ENCODE results near the gene CFTR.

The CFTR gene

DNA sequence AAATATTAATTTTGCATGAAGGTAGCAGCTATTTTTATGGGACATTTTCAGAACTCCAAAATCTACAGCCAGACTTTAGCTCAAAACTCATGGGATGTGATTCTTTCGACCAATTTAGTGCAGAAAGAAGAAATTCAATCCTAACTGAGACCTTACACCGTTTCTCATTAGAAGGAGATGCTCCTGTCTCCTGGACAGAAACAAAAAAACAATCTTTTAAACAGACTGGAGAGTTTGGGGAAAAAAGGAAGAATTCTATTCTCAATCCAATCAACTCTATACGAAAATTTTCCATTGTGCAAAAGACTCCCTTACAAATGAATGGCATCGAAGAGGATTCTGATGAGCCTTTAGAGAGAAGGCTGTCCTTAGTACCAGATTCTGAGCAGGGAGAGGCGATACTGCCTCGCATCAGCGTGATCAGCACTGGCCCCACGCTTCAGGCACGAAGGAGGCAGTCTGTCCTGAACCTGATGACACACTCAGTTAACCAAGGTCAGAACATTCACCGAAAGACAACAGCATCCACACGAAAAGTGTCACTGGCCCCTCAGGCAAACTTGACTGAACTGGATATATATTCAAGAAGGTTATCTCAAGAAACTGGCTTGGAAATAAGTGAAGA, 112.3 kb downstream of the CFTR start:
- no peak for DNase-seq

DNA sequence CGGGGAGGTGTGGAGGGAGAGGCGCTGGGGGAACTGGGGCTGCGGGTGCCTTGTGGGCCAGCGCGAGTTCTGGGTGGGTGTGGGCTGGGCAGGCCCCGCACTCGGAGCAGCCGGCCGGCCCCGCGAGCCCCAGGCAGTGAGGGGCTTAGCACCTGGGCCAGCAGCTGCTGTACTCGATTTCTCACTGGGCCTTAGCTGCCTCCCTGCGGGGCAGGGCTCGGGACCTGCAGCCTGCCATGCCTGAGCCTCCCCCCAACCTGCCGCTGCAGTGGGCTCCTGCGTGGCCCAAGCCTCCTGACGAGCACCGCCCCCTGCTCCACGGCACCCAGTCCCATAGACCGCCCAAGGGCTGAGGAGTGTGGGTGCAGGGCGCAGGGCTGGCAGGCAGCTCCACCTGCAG, 116.3 kb downstream of the CFTR start:
- DNase-seq, result no peak

DNA sequence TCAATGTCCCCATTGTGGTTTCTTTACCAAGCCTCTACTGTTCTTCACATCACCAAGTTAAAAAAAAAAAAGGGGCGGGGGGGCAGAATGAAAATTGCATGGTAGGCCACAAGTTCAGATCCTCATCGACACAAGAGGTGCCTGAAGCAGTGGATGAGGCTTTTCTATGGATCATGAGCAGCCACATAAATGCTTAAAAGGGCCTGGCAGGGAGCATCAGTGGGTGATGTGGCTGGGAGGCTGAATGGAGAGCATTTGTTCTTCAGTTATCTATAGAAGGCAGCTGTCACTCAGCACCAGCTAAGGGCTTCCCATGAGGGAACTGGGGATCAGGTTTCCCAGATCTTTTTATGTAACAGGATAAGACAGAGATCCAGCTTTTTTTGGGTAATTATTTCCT, 117.9 kb downstream of the CFTR start:
- DNase-seq, result no peak

DNA sequence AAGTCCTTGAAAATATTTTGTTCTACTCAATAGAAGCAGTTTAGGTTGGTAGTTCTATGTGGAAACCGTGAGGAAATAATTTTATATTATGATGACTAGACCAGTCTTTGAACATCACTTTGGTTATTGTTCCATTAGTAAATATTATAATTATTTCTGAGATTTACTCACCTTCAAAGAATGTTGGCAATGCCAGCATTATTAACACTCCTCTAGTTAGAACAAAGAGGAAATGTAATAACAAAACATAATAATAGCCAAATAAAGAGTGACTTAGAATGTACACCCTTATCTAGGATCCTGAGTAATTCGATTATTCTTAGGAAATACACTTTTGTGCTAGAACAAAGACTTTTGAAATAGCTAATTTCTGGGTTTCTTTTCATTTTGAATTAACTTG, 121.1 kb downstream of the CFTR start:
- no peak for DNase-seq

DNA sequence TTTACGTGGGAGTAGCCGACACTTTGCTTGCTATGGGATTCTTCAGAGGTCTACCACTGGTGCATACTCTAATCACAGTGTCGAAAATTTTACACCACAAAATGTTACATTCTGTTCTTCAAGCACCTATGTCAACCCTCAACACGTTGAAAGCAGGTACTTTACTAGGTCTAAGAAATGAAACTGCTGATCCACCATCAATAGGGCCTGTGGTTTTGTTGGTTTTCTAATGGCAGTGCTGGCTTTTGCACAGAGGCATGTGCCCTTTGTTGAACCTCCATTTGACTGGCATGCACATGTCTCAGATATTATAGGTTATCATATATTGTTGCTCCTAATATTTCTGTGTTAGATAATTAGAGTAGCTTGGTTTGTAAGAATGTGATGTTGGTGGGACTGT, 123.8 kb downstream of the CFTR start:
- DNase-seq, result no peak

DNA sequence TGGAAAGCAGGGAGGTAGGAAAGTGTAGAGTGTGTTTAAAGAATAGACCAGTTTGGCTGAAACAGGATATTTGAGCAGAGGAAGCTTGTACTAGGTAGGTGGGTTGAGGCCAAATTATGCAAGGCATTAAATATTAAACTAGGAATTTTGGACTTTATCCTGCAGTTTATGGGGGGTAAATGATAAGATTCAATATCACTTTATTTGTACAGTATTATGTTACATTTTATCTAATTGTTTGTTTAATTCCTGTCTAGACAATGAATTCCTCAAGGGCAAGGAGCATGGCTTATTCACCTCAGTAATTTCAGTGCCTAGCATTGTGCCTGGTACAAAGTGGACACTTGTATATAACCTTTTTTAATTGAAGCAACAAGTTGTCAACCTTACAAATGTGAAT, 125.9 kb downstream of the CFTR start:
- DNase-seq, result no peak

DNA sequence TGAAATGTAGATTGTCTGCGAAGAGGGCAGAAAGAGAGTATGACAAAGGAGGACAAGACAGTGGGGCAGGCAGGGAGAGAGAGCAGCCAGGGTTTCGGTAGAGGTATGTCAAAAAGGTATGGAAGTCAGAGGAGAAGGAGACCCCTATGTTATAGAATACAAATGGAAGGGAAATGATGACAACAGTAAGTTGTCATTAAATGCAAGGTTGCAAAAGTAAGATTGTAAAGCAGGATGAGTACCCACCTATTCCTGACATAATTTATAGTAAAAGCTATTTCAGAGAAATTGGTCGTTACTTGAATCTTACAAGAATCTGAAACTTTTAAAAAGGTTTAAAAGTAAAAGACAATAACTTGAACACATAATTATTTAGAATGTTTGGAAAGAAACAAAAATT, 126.3 kb downstream of the CFTR start:
- no peak for DNase-seq

DNA sequence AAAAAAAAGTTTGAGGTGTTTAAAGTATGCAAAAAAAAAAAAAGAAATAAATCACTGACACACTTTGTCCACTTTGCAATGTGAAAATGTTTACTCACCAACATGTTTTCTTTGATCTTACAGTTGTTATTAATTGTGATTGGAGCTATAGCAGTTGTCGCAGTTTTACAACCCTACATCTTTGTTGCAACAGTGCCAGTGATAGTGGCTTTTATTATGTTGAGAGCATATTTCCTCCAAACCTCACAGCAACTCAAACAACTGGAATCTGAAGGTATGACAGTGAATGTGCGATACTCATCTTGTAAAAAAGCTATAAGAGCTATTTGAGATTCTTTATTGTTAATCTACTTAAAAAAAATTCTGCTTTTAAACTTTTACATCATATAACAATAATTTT, 130.6 kb downstream of the CFTR start:
- DNase-seq, result no peak

DNA sequence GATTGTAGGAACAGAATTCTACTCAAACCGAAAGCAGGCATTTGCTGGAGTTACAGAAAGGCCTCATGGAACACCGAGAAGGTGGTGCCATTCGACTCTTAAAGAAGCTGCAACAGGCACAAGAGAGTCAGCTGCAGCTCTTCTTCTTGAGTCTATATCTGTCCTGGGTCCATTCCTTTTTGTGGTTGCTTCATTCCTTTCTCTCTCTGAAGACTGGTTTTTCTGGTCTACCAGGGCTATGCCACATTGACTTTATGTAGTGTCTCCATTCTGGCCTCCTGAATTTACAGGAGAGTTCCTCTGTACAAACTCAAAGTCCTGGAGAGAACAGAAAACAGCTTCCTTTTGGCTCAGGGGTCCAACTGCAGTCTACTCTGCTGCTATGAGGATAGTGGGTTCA, 132.8 kb downstream of the CFTR start:
- no peak for DNase-seq

DNA sequence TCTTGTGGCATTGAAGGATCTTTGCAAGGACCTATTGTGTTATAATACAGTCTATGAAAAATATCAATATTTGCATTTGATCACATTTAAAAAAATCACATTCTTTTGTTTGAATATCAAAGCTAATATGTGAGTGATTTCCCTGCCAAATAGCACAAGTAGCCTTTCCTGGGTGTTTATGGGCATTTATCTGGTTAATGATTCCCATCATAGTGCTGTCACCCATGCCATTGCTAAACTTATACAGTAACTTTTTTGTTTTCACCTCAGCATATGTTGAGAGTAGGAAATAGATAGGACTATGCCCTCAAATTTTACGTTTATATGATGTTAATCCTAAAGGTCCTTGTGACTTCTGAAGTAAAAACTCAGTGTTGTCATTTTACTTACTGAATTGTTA, 136.9 kb downstream of the CFTR start:
- no peak for DNase-seq

DNA sequence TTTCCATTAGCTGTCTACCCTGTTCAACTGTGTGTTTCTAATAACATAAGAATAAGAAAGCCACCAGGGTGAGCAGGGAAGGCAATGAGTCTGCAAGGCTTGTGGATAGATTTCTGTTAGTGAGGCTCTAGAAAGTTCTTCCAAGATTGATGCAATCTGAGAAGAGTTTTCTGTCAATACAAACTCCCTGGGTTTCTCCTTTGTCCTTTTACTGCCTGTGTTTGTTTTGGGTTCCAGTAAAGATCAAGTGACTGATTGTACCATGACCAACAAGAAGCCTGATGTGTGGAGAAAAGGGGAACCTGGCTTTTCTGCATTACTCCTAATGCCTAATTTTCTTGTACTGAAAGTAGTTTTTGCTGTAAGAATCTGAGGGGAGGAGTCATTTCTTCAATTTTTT, 139.9 kb downstream of the CFTR start:
- DNase-seq, result no peak

DNA sequence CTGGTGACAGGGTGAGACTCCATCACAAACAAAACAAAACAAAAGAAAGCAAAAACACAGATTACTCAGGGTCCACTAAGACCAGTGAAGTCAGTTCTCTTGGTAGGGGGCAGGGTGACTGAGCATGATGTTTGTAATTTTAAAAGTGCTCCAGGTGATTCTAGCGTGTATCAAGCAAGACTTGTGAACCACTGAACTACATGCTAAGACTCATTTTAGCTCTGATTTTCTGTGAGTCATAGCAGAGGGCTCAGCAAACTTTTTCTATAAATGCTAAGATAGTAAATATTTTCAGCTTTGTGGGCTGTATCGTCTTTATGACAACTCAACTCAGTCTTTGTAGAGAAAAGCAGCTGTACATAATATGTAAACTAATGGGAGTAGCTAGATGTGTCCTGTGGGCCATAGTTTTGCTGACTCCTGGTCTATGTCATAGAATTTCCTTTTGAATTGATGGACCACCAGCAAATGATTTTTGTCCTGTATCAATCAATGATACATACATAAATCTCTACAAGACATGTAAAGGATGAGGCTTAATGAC, 141.3 kb downstream of the CFTR start:
- DNase-seq, result no peak

DNA sequence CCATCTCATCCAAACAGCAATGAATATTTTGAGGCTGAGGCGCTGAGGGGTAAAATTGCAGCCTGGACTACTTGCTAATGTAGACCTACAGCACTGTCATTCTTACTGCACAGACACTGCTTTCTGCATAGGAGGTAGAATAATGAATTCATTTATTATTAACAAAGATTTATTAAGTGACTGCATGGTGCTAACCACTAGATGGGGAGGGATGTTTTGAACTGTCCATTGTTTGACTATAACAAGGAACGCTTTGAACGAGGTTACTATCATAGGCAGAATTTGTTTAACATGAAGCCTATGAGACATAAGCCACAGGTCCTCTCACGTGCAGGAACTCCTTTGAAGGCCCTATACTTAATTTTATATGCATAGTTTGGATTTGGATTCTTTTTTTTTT, 143.8 kb downstream of the CFTR start:
- DNase-seq, result no peak

DNA sequence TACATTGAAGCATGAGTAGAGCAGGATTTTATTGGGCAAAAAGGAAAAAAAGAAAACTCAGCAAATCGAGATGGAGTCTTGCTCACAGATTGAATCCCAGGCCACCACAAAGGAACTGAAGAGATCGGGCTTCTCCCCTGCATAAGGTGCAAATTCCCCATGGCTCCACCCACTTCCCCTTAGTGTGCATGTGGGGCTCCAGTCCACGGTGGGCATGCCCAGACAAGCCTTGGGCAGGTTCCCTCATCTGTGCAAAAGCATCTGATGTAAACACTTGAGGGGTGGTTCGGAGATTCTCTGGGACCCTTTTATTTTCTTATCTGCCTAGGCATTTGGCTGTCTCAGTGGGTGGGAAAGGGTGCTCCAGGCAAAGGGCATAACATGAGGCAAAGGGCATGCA, 150.7 kb downstream of the CFTR start:
- DNase-seq, result no peak

DNA sequence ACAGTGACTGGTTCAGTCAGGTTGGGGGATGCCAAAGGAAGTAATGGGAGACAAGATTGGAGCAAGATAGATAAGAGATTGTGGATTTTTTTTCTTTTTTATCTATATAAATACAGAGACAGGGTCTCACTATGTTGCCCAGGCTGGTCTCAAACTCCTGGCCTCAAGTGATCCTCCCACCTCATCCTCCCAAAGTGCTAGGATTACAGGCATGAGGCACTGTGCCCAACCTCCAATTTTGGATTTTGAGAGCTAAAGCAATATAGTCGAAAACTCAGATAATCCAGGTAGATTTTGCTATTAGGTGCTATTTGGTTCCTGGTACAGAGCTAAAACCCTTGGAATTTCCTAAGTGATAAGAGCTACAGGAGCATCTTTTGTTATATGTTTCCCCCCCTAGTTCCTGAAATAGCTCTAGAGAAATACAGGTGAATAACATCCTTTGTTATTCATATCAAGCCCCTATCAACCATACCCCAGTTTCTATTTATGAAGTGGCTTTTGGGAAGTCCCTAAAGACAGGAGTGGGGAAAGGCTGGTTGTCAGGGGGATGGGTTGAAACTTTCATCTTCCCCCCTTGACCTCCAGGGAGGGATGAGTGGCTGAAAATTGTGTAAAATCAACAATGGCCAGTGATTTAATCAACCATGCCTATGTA, 151.2 kb downstream of the CFTR start:
- DNase-seq, result no peak

DNA sequence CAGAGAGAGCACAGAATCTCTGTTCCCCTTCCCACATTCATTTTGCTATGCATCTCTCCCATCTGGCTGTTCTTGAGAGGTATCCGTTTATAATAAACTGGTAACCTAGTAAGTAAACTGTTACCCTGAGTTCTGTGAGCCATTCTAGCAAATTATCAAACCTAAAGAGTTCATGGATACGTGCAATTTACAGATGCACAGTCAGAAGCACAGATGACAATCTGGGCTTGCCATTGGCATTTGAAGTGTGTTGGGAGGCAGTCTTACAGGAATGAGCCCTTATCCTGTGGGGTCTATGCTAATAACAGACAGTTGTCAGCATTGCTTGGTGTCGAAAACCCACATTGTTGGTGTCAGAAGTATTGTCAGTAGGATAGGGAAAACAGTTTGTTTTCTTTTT, 151.8 kb downstream of the CFTR start:
- DNase-seq, result no peak

DNA sequence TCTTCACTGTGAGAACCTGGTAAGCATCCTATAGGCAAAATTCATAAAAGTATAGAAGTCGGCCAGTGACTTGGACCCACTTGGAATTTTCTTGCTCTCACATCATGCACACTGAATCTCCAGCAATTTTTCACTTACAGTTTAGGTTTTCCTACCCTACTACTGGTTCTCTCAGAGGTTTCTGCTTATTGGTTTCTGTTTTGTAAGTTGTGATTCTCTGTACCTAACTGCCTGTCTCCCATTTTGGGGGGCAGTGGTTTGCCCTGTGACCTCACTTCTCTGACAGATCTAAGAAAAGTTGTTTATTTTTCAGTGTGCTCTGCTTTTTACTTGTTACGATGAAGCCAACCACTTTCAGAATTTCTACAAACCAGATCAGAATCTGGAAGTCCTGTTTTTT, 158.1 kb downstream of the CFTR start:
- DNase-seq, result no peak

DNA sequence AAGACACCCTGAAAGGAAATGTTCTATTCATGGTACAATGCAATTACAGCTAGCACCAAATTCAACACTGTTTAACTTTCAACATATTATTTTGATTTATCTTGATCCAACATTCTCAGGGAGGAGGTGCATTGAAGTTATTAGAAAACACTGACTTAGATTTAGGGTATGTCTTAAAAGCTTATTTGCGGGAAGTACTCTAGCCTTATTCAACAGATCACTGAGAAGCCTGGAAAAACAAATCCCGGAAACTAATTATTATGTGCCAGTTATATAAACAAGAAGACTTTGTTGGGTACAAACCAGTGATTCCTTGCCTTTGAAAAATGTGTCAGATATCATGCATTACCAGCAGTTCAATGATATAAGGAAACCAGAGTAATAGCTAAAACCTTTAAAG, 160.1 kb downstream of the CFTR start:
- DNase-seq, result no peak

DNA sequence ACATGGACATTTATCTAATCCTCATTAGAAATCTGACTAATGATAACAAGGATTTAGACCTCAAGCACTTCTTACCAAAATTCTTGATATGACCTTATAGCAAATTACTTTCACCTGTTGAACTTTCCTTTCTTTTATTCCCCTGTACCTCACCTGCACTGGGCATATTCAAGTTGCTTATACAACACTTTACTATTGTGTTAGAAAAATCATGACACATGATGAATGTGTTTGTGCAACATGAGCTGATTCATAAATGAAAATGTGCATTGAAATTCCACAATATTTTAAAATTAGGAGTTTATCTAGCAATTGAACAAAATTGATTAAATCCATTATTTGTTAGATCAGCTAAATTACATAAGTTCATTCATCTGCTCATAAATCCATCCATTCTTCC, 160.6 kb downstream of the CFTR start:
- DNase-seq, result no peak

DNA sequence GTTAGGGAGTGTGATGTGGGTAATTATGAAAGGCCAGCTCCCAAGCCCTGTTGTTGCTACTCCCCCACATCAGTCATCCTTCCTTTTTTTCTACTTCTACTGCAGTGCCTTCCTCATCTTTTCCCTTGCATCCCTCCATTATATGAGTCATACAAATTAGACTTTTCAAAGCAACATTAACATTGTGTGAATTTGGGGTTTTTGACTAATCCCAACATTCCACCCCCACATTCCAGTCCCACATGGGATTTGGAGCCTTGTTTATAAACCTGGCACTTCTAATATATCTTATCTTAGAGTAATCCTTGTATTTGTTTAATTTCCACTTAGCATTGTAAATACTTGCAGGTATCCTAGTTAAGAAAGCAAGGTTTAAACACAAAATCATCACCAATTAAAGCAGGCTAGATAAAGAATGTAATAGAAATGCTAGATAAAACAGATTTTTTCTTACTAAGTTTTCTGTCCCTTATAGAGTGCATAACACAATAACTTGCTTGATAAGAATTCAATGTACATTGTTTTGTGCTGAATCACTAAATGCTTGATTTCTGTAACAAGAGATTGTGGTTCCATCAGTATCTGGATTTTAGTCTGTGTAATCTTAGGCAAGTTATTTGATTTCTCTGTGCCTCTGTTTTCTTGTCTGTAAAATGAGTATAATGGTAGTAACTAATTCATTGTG, 165.8 kb downstream of the CFTR start:
- DNase-seq, result no peak

DNA sequence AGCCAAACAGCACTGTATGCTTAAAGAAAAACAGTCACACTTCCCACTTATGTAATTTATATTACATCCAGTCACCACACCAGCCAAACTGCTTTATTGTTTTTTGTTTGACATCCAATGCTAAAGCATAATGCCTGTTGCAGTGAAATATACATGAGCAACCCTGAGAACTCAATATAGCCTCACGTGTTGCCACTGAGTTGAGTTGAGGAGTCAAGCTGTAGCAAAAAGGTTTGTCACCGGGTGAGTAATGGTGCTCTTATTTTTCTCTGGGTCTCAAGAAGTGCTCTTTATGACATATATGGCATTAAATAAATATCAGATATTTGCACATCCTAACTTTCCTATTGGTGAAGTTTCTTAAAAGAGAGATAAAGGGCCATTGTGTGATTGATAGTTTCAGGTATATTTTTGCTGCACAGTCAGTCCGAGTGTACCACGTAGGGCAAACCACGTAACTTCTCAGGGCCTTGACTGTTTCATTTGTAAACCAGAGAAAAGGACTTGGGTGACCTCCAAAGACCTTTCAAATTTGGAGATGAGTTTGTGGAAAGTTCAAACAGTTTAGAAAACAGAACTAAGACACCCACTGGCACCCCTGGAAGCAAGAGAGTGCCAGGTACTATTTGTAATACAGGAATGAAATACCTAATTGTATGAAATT, 168.5 kb downstream of the CFTR start:
- no peak for DNase-seq

DNA sequence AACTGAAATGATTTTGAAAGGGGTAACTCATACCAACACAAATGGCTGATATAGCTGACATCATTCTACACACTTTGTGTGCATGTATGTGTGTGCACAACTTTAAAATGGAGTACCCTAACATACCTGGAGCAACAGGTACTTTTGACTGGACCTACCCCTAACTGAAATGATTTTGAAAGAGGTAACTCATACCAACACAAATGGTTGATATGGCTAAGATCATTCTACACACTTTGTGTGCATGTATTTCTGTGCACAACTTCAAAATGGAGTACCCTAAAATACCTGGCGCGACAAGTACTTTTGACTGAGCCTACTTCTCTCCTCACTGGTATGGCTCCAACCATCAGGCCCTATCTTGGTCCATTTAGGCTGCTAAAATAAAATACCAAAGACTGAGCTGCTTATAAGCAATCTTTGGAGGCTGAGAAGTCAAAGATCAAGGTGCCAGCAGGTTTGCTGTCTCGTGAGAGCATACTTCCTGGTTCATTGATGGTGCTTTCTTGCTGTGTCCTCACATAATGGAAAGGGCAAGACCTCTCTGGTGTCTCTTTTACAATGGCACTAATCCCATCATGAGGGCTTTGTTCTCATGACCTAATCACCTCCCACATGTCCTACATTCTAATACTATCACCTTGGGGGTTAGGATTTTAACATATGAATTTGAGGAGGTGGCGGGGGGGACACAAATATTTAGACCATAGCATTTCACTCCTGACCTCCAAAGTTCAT, 173.3 kb downstream of the CFTR start:
- DNase-seq, result no peak

DNA sequence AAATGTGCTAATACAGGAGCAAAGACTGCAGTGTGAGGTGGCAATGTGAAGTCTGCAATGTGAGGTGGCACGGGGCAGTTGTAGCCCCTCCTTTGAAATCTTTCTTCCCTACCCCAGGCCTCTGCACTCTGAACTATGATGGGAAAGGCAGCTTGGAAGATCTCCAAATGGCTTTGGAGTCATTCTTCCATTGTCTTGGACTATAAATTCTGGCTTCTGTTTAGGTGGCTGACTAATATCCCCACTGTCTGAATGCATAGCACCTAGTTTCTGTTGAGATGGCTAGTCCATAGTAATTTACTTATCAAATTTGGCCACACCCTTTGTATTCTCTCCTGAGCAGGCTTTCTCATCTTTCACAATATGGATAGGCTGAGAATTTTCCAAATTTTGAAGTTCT, 175.0 kb downstream of the CFTR start:
- no peak for DNase-seq
